Measurements from ENCODE around the gene NCMAP.

NCMAP gene

GRCh38 chr1:24654010-24654409 lies 98.1 kb downstream of the NCMAP start:
- no peak for ATAC-seq
- DNase-seq: no peak
- no peaks in the 10 kb centered on the region for H3K9me3 Mint-ChIP-seq
- peaks cover 69% of the 10 kb centered on the region for H3K4me1 Mint-ChIP-seq
- no peak overlapping the region for H3K27ac Mint-ChIP-seq
- H3K27me3 Mint-ChIP-seq: no peaks in the 10 kb centered on the region
- H3K4me3 Mint-ChIP-seq: no peak overlapping the region

GRCh38 chr1:24656046-24656445 lies 100.2 kb downstream of the NCMAP start:
- no peaks in the 10 kb centered on the region for H3K9me3 Mint-ChIP-seq
- H3K4me3 Mint-ChIP-seq: no peak overlapping the region
- peaks cover 71% of the 10 kb centered on the region for H3K4me1 Mint-ChIP-seq
- no peak for ATAC-seq
- no peaks in the 10 kb centered on the region for H3K27me3 Mint-ChIP-seq
- H3K27ac Mint-ChIP-seq: no peak overlapping the region
- no peak for DNase-seq

- peak overlapping the region in 1 of 2 donors; percentile 35 for H3K27ac Mint-ChIP-seq
- DNase-seq: no peak
- ATAC-seq: no peak
- no peak overlapping the region for H3K4me3 Mint-ChIP-seq
- H3K27me3 Mint-ChIP-seq: no peaks in the 10 kb centered on the region
- H3K4me1 Mint-ChIP-seq: peaks cover 60% of the 10 kb centered on the region
- no peaks in the 10 kb centered on the region for H3K9me3 Mint-ChIP-seq
Measured at GRCh38 chr1:24657781-24658180, 101.9 kb downstream of the NCMAP start.
